IMR-90 (cell line): ENCODE measurements around the gene CEP41. TPM values are rescaled to one million over a fixed set of nuclear protein-coding genes. Genes with fewer than 3 reads are reported as not detected.

Experiments
- ATAC-seq: fragments of 200-7000 bp; cut with Tn5 transposase; 2 replicates; pipeline ENCODE4 v1.9.1; 2020; ENCODE audit warnings: low read depth, mild to moderate bottlenecking, moderate library complexity
- BruUV-seq: library from RNA; stranded (reverse); fragments of 400-500 nt; replicated peaks from 2 replicates; lab custom pipeline; 2021; lab: Mats Ljungman, UMichigan
- CTCF ChIA-PET: fragments of 300-600 bp; formaldehyde crosslinking; extraction: SDS; loops from one replicate; lab custom pipeline; 2021; ENCODE audit warnings: antibody characterized with exemption; lab: Yijun Ruan, JAX
- POLR2A ChIA-PET: fragments of 300-600 bp; sonication (Branson Sonifier 250); formaldehyde crosslinking; loops from one replicate; lab custom pipeline; 2022; ENCODE audit warnings: antibody characterized with exemption; ENCODE audit not compliant: unreplicated experiment; lab: Charles Lee
- DNase-seq: peaks from one replicate; pipeline ENCODE4 v3.0.0; 2013
- H2AFZ ChIP-seq: replicated peaks from 2 replicates; pipeline ENCODE3; 2013; ENCODE audit warnings: low read length, mild to moderate bottlenecking; ENCODE audit not compliant: poor library complexity
- H2AK5ac ChIP-seq: 2 replicates; pipeline ENCODE4 v1.6.1; 2013; ENCODE audit warnings: low read depth, low read length, inconsistent platforms
- H2AK9ac ChIP-seq: replicated peaks from 2 replicates; pipeline ENCODE3; 2013; ENCODE audit warnings: mild to moderate bottlenecking, low read depth, low read length, moderate library complexity; ENCODE audit not compliant: poor library complexity
- H2BK120ac ChIP-seq: 2 replicates; pipeline ENCODE4 v1.6.1; 2013; ENCODE audit warnings: low read depth, low read length, inconsistent platforms
- H2BK15ac ChIP-seq: 3 replicates; pipeline ENCODE4 v1.6.1; 2013; ENCODE audit warnings: low read depth, low read length, inconsistent platforms
- H2BK20ac ChIP-seq: 2 replicates; pipeline ENCODE4 v1.6.1; 2013; ENCODE audit warnings: low read depth, mild to moderate bottlenecking, inconsistent platforms, low read length, moderate library complexity
- H2BK5ac ChIP-seq: 2 replicates; pipeline ENCODE4 v1.6.1; 2013; ENCODE audit warnings: mild to moderate bottlenecking, low read depth, low read length, inconsistent platforms; ENCODE audit not compliant: poor library complexity, severe bottlenecking
- H3K14ac ChIP-seq: replicated peaks from 2 replicates; pipeline ENCODE4 v1.6.1; 2013; ENCODE audit warnings: low read depth, low read length, inconsistent platforms
- H3K18ac ChIP-seq: 2 replicates; pipeline ENCODE4 v1.6.1; 2013; ENCODE audit warnings: low read depth, low read length, control low read depth
- H3K23ac ChIP-seq: 2 replicates; pipeline ENCODE4 v1.6.1; 2013; ENCODE audit warnings: low read depth, low read length, inconsistent platforms
- H3K27ac ChIP-seq: 2 replicates; pipeline ENCODE4 v1.5.1; 2013; ENCODE audit warnings: mild to moderate bottlenecking, control low read depth, low read length; ENCODE audit not compliant: insufficient read depth
- H3K27me3 ChIP-seq: 2 replicates; pipeline ENCODE4 v1.6.1; 2013; ENCODE audit warnings: low read length; ENCODE audit not compliant: control insufficient read depth, insufficient read depth
- H3K36me3 ChIP-seq: 2 replicates; pipeline ENCODE4 v1.6.1; 2013; ENCODE audit warnings: low read length, mixed read lengths; ENCODE audit not compliant: control insufficient read depth, insufficient read depth
- H3K4ac ChIP-seq: 2 replicates; pipeline ENCODE4 v1.6.1; 2013; ENCODE audit warnings: low read depth, low read length, inconsistent platforms
- H3K4me1 ChIP-seq: 2 replicates; pipeline ENCODE4 v1.6.1; 2013; ENCODE audit warnings: low read length, mixed read lengths; ENCODE audit not compliant: control insufficient read depth, insufficient read depth
- H3K4me2 ChIP-seq: 2 replicates; pipeline ENCODE4 v1.6.1; 2013; ENCODE audit warnings: low read depth, mild to moderate bottlenecking, control low read depth, low read length, moderate library complexity
- H3K4me3 ChIP-seq: 2 replicates; pipeline ENCODE4 v1.5.1; 2013; ENCODE audit warnings: low read depth, mild to moderate bottlenecking, control low read depth, low read length, moderate library complexity; ENCODE audit not compliant: insufficient read depth
- H3K56ac ChIP-seq: 2 replicates; pipeline ENCODE4 v1.6.1; 2013; ENCODE audit warnings: low read length, inconsistent platforms; ENCODE audit not compliant: insufficient read depth; ENCODE audit errors: extremely low read depth
- H3K79me1 ChIP-seq, 2 experiments: 2 replicates each; pipeline ENCODE4 v1.6.1; 2013; ENCODE audit warnings: low read length in 2 of 2, inconsistent platforms in 1 of 2, low read depth in 1 of 2
- H3K9ac ChIP-seq: 2 replicates; pipeline ENCODE4 v1.6.1; 2013; ENCODE audit warnings: low read depth, low read length, control low read depth
- H3K9me1 ChIP-seq: 2 replicates; pipeline ENCODE4 v1.6.1; 2013; ENCODE audit warnings: low read length, inconsistent platforms; ENCODE audit not compliant: insufficient read depth
- H3K9me3 ChIP-seq: 2 replicates; pipeline ENCODE4 v1.6.1; 2013; ENCODE audit warnings: low read length; ENCODE audit not compliant: control insufficient read depth, insufficient read depth
- H4K20me1 ChIP-seq: 2 replicates; pipeline ENCODE4 v1.6.1; 2013; ENCODE audit warnings: low read length, inconsistent platforms; ENCODE audit not compliant: insufficient read depth
- H4K5ac ChIP-seq: 2 replicates; pipeline ENCODE4 v1.6.1; 2013; ENCODE audit warnings: mild to moderate bottlenecking, low read depth, low read length, control low read depth
- H4K8ac ChIP-seq, 2 experiments: 2 replicates each; pipeline ENCODE4 v1.6.1; 2013; ENCODE audit warnings: low read depth in 2 of 2, low read length in 2 of 2, control low read depth in 1 of 2, inconsistent platforms in 1 of 2
- H4K91ac ChIP-seq: 2 replicates; pipeline ENCODE4 v1.6.1; 2013; ENCODE audit warnings: low read depth, low read length, inconsistent platforms; ENCODE audit not compliant: insufficient read depth
- BHLHE40 ChIP-seq: fragments of 150-350 bp; IDR thresholded peaks from 2 replicates; pipeline ENCODE4 v1.6.1; 2016; ENCODE audit warnings: mild to moderate bottlenecking, low read depth, low read length
- FOS ChIP-seq: fragments of 150-350 bp; IDR thresholded peaks from 2 replicates; pipeline ENCODE4 v1.6.1; 2016; ENCODE audit warnings: low read depth, low read length
- MAFK ChIP-seq: IDR thresholded peaks from 2 replicates; pipeline ENCODE4 v1.6.1; 2012; ENCODE audit warnings: low read depth, low read length, improper control_type of control experiment
- POLR2A ChIP-seq: IDR thresholded peaks from 2 replicates; pipeline ENCODE4 v1.6.1; 2012; ENCODE audit warnings: mild to moderate bottlenecking, low read depth, low read length
- RCOR1 ChIP-seq: IDR thresholded peaks from 2 replicates; pipeline ENCODE4 v1.6.1; 2012; ENCODE audit warnings: mild to moderate bottlenecking, low read length, improper control_type of control experiment; ENCODE audit not compliant: insufficient replicate concordance
- WGBS, 2 experiments: methylation state at CpG; one replicate each; pipeline versions ENCODE4 v1.1.5 to v1.1.7; 2013; ENCODE audit warnings: missing lambda C conversion rate in 2 of 2; ENCODE audit not compliant: insufficient read length in 1 of 2; ENCODE audit errors: extremely low coverage in 2 of 2; 5-methylcytosine and 5-hydroxymethylcytosine counted together
- dilution Hi-C: fragments of 300-500 bp; cut with HindIII; formaldehyde crosslinking; loops from one replicate; pipeline ENCODE4 v1.14.3; 2018; ENCODE audit warnings: low sequenced_read_pairs; ENCODE audit not compliant: unreplicated experiment
- in situ Hi-C: fragments of 300-500 bp; cut with MboI; formaldehyde crosslinking; loops from 3 replicates; pipeline ENCODE4 v1.14.3; 2019; ENCODE audit warnings: low sequenced_read_pairs, inconsistent platforms, mixed read lengths
- intact Hi-C: fragments of 100-400 bp; cut with micrococcal nuclease; formaldehyde crosslinking; loops from 2 replicates; pipeline ENCODE4 v1.10.0; 2022
- polyA plus RNA-seq, 3 experiments: library from polyadenylated mRNA; depleted of rRNA; stranded (reverse); fragments of >200 nt; gene quantifications; 2 replicates each; pipeline ENCODE4 v1.2.3, GENCODE V29; 2012; ENCODE audit warnings: low replicate concordance in 1 of 3
- total RNA-seq: library from RNA; depleted of rRNA; stranded (reverse); fragments of >200 nt; gene quantifications from 2 replicates; pipeline ENCODE4 v1.2.3, GENCODE V29; 2012
- TF ChIP-seq, protein P1 (sequence below): fragments of 150-350 bp; IDR thresholded peaks from 2 replicates; pipeline ENCODE4 v1.6.1; 2016; ENCODE audit warnings: low read depth, mild to moderate bottlenecking, low read length, moderate library complexity, borderline replicate concordance

CEP41 gene
- total and polyA plus RNA-seq, 2 of the 4 experiments (the other 2 are of a cell fraction): 12.2 to 21.9 TPM

DNA sequence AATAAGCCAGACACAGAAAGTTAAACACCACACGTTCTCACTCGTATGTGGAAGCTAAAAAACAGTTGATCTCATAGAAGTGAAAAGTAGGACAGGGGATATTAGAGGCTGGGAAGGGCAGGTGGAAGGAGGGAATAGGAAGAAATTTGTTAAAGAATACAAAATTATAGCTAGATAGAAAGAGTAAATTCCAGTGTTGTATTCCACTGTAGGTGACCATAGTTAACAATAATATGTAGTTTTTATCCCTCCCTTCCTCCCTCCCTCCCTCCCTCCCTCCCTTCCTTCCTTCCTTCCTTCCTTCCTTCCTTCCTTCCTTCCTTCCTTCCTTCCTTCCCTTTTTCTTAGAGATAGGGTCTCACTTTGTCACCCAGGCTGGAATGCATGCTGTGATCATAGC, 31.2 kb upstream of the CEP41 start:
- H3K56ac ChIP-seq: no peak overlapping the region
- no peaks in the 10 kb centered on the region for H3K79me1 ChIP-seq
- no peak overlapping the region for H3K27ac ChIP-seq
- no peak for TF ChIP-seq FOS
- TF ChIP-seq RCOR1: no peak
- TF ChIP-seq, protein P1, sequence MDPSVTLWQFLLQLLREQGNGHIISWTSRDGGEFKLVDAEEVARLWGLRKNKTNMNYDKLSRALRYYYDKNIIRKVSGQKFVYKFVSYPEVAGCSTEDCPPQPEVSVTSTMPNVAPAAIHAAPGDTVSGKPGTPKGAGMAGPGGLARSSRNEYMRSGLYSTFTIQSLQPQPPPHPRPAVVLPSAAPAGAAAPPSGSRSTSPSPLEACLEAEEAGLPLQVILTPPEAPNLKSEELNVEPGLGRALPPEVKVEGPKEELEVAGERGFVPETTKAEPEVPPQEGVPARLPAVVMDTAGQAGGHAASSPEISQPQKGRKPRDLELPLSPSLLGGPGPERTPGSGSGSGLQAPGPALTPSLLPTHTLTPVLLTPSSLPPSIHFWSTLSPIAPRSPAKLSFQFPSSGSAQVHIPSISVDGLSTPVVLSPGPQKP: no peak
- TF ChIP-seq BHLHE40: no peak
- no peak for TF ChIP-seq POLR2A
- no peak for TF ChIP-seq MAFK
- H4K20me1 ChIP-seq: no peaks in the 10 kb centered on the region
- WGBS, 2 experiments: no CpG with 5 or more reads among the region's 2 CpGs
- H3K23ac ChIP-seq: no peak overlapping the region
- no peak overlapping the region for H3K4ac ChIP-seq
- H2BK120ac ChIP-seq: no peak overlapping the region
- ATAC-seq (no peak), DNase-seq (no peak)
- H4K5ac ChIP-seq: no peak overlapping the region
- no peak overlapping the region for H3K18ac ChIP-seq
- in situ Hi-C loops (no loop called here), dilution Hi-C loops (no loop called here), intact Hi-C loops (no loop called here)
- CTCF ChIA-PET: no interaction called here
- H2AFZ ChIP-seq: no peak overlapping the region
- no peak overlapping the region for H2BK20ac ChIP-seq
- H3K9ac ChIP-seq: no peak overlapping the region
- no peak overlapping the region for H2BK15ac ChIP-seq
- no TSS peak for BruUV-seq
- H4K91ac ChIP-seq: no peak overlapping the region
- no peaks in the 10 kb centered on the region for H3K4me1 ChIP-seq
- no peak overlapping the region for H2BK5ac ChIP-seq
- no peak overlapping the region for H3K4me2 ChIP-seq
- H3K36me3 ChIP-seq: no peaks in the 10 kb centered on the region
- peaks cover 7% of the 10 kb centered on the region for H3K27me3 ChIP-seq
- no peaks in the 10 kb centered on the region for H3K9me3 ChIP-seq
- H2AK9ac ChIP-seq: no peak overlapping the region
- H2AK5ac ChIP-seq: no peak overlapping the region
- no peaks in the 10 kb centered on the region for H3K9me1 ChIP-seq
- no peak overlapping the region for H3K14ac ChIP-seq
- H3K4me3 ChIP-seq: no peak overlapping the region
- POLR2A ChIA-PET: no interaction called here
- no peak overlapping the region for H4K8ac ChIP-seq
